IMR-90 (cell line): ENCODE measurements around the gene PMM1. TPM values are rescaled to one million over a fixed set of nuclear protein-coding genes. Genes with fewer than 3 reads are reported as not detected.

Experiments
- ATAC-seq: fragments of 200-7000 bp; cut with Tn5 transposase; 2 replicates; pipeline ENCODE4 v1.9.1; 2020; ENCODE audit warnings: low read depth, mild to moderate bottlenecking, moderate library complexity
- BruUV-seq: library from RNA; stranded (reverse); fragments of 400-500 nt; replicated peaks from 2 replicates; lab custom pipeline; 2021; lab: Mats Ljungman, UMichigan
- CTCF ChIA-PET: fragments of 300-600 bp; formaldehyde crosslinking; extraction: SDS; loops from one replicate; lab custom pipeline; 2021; ENCODE audit warnings: antibody characterized with exemption; lab: Yijun Ruan, JAX
- POLR2A ChIA-PET: fragments of 300-600 bp; sonication (Branson Sonifier 250); formaldehyde crosslinking; loops from one replicate; lab custom pipeline; 2022; ENCODE audit warnings: antibody characterized with exemption; ENCODE audit not compliant: unreplicated experiment; lab: Charles Lee
- DNase-seq: peaks from one replicate; pipeline ENCODE4 v3.0.0; 2013
- H2AFZ ChIP-seq: replicated peaks from 2 replicates; pipeline ENCODE3; 2013; ENCODE audit warnings: low read length, mild to moderate bottlenecking; ENCODE audit not compliant: poor library complexity
- H2AK5ac ChIP-seq: 2 replicates; pipeline ENCODE4 v1.6.1; 2013; ENCODE audit warnings: low read depth, low read length, inconsistent platforms
- H2AK9ac ChIP-seq: replicated peaks from 2 replicates; pipeline ENCODE3; 2013; ENCODE audit warnings: mild to moderate bottlenecking, low read depth, low read length, moderate library complexity; ENCODE audit not compliant: poor library complexity
- H2BK120ac ChIP-seq: 2 replicates; pipeline ENCODE4 v1.6.1; 2013; ENCODE audit warnings: low read depth, low read length, inconsistent platforms
- H2BK15ac ChIP-seq: 3 replicates; pipeline ENCODE4 v1.6.1; 2013; ENCODE audit warnings: low read depth, low read length, inconsistent platforms
- H2BK20ac ChIP-seq: 2 replicates; pipeline ENCODE4 v1.6.1; 2013; ENCODE audit warnings: low read depth, mild to moderate bottlenecking, inconsistent platforms, low read length, moderate library complexity
- H2BK5ac ChIP-seq: 2 replicates; pipeline ENCODE4 v1.6.1; 2013; ENCODE audit warnings: mild to moderate bottlenecking, low read depth, low read length, inconsistent platforms; ENCODE audit not compliant: poor library complexity, severe bottlenecking
- H3K14ac ChIP-seq: replicated peaks from 2 replicates; pipeline ENCODE4 v1.6.1; 2013; ENCODE audit warnings: low read depth, low read length, inconsistent platforms
- H3K18ac ChIP-seq: 2 replicates; pipeline ENCODE4 v1.6.1; 2013; ENCODE audit warnings: low read depth, low read length, control low read depth
- H3K23ac ChIP-seq: 2 replicates; pipeline ENCODE4 v1.6.1; 2013; ENCODE audit warnings: low read depth, low read length, inconsistent platforms
- H3K27ac ChIP-seq: 2 replicates; pipeline ENCODE4 v1.5.1; 2013; ENCODE audit warnings: mild to moderate bottlenecking, control low read depth, low read length; ENCODE audit not compliant: insufficient read depth
- H3K27me3 ChIP-seq: 2 replicates; pipeline ENCODE4 v1.6.1; 2013; ENCODE audit warnings: low read length; ENCODE audit not compliant: control insufficient read depth, insufficient read depth
- H3K36me3 ChIP-seq: 2 replicates; pipeline ENCODE4 v1.6.1; 2013; ENCODE audit warnings: low read length, mixed read lengths; ENCODE audit not compliant: control insufficient read depth, insufficient read depth
- H3K4ac ChIP-seq: 2 replicates; pipeline ENCODE4 v1.6.1; 2013; ENCODE audit warnings: low read depth, low read length, inconsistent platforms
- H3K4me1 ChIP-seq: 2 replicates; pipeline ENCODE4 v1.6.1; 2013; ENCODE audit warnings: low read length, mixed read lengths; ENCODE audit not compliant: control insufficient read depth, insufficient read depth
- H3K4me2 ChIP-seq: 2 replicates; pipeline ENCODE4 v1.6.1; 2013; ENCODE audit warnings: low read depth, mild to moderate bottlenecking, control low read depth, low read length, moderate library complexity
- H3K4me3 ChIP-seq: 2 replicates; pipeline ENCODE4 v1.5.1; 2013; ENCODE audit warnings: low read depth, mild to moderate bottlenecking, control low read depth, low read length, moderate library complexity; ENCODE audit not compliant: insufficient read depth
- H3K56ac ChIP-seq: 2 replicates; pipeline ENCODE4 v1.6.1; 2013; ENCODE audit warnings: low read length, inconsistent platforms; ENCODE audit not compliant: insufficient read depth; ENCODE audit errors: extremely low read depth
- H3K79me1 ChIP-seq, 2 experiments: 2 replicates each; pipeline ENCODE4 v1.6.1; 2013; ENCODE audit warnings: low read length in 2 of 2, inconsistent platforms in 1 of 2, low read depth in 1 of 2
- H3K9ac ChIP-seq: 2 replicates; pipeline ENCODE4 v1.6.1; 2013; ENCODE audit warnings: low read depth, low read length, control low read depth
- H3K9me1 ChIP-seq: 2 replicates; pipeline ENCODE4 v1.6.1; 2013; ENCODE audit warnings: low read length, inconsistent platforms; ENCODE audit not compliant: insufficient read depth
- H3K9me3 ChIP-seq: 2 replicates; pipeline ENCODE4 v1.6.1; 2013; ENCODE audit warnings: low read length; ENCODE audit not compliant: control insufficient read depth, insufficient read depth
- H4K20me1 ChIP-seq: 2 replicates; pipeline ENCODE4 v1.6.1; 2013; ENCODE audit warnings: low read length, inconsistent platforms; ENCODE audit not compliant: insufficient read depth
- H4K5ac ChIP-seq: 2 replicates; pipeline ENCODE4 v1.6.1; 2013; ENCODE audit warnings: mild to moderate bottlenecking, low read depth, low read length, control low read depth
- H4K8ac ChIP-seq, 2 experiments: 2 replicates each; pipeline ENCODE4 v1.6.1; 2013; ENCODE audit warnings: low read depth in 2 of 2, low read length in 2 of 2, control low read depth in 1 of 2, inconsistent platforms in 1 of 2
- H4K91ac ChIP-seq: 2 replicates; pipeline ENCODE4 v1.6.1; 2013; ENCODE audit warnings: low read depth, low read length, inconsistent platforms; ENCODE audit not compliant: insufficient read depth
- BHLHE40 ChIP-seq: fragments of 150-350 bp; IDR thresholded peaks from 2 replicates; pipeline ENCODE4 v1.6.1; 2016; ENCODE audit warnings: mild to moderate bottlenecking, low read depth, low read length
- CEBPB ChIP-seq: IDR thresholded peaks from 2 replicates; pipeline ENCODE4 v1.6.1; 2012; ENCODE audit warnings: low read depth, low read length, improper control_type of control experiment
- CHD1 ChIP-seq: IDR thresholded peaks from 2 replicates; pipeline ENCODE4 v1.6.1; 2012; ENCODE audit warnings: low read depth, low read length, improper control_type of control experiment
- ELK1 ChIP-seq: fragments of 150-350 bp; IDR thresholded peaks from 2 replicates; pipeline ENCODE4 v1.6.1; 2016; ENCODE audit warnings: low read depth, mild to moderate bottlenecking, low read length, moderate library complexity, borderline replicate concordance
- FOS ChIP-seq: fragments of 150-350 bp; IDR thresholded peaks from 2 replicates; pipeline ENCODE4 v1.6.1; 2016; ENCODE audit warnings: low read depth, low read length
- MAFK ChIP-seq: IDR thresholded peaks from 2 replicates; pipeline ENCODE4 v1.6.1; 2012; ENCODE audit warnings: low read depth, low read length, improper control_type of control experiment
- MAZ ChIP-seq: IDR thresholded peaks from 2 replicates; pipeline ENCODE4 v1.6.1; 2012; ENCODE audit warnings: low read depth, mild to moderate bottlenecking, low read length, improper control_type of control experiment, moderate library complexity, borderline replicate concordance
- MXI1 ChIP-seq: IDR thresholded peaks from 2 replicates; pipeline ENCODE4 v1.6.1; 2012; ENCODE audit warnings: low read depth, mild to moderate bottlenecking, low read length, moderate library complexity, borderline replicate concordance
- NFE2L2 ChIP-seq: fragments of 150-350 bp; IDR thresholded peaks from 2 replicates; pipeline ENCODE4 v1.6.1; 2016; ENCODE audit warnings: low read depth, mild to moderate bottlenecking, low read length
- POLR2A ChIP-seq: IDR thresholded peaks from 2 replicates; pipeline ENCODE4 v1.6.1; 2012; ENCODE audit warnings: mild to moderate bottlenecking, low read depth, low read length
- RAD21 ChIP-seq: IDR thresholded peaks from 2 replicates; pipeline ENCODE4 v1.6.1; 2012; ENCODE audit warnings: low read length, improper control_type of control experiment
- RCOR1 ChIP-seq: IDR thresholded peaks from 2 replicates; pipeline ENCODE4 v1.6.1; 2012; ENCODE audit warnings: mild to moderate bottlenecking, low read length, improper control_type of control experiment; ENCODE audit not compliant: insufficient replicate concordance
- RFX5 ChIP-seq: IDR thresholded peaks from 2 replicates; pipeline ENCODE4 v1.8.0; 2012; ENCODE audit warnings: low read depth, mild to moderate bottlenecking, low read length, moderate library complexity
- SMC3 ChIP-seq: fragments of 150-350 bp; IDR thresholded peaks from 2 replicates; pipeline ENCODE4 v1.6.1; 2016; ENCODE audit warnings: low read depth, mild to moderate bottlenecking, antibody characterized with exemption, low read length, moderate library complexity
- USF2 ChIP-seq: fragments of 150-350 bp; IDR thresholded peaks from 2 replicates; pipeline ENCODE4 v1.6.1; 2017; ENCODE audit warnings: mild to moderate bottlenecking, antibody characterized with exemption, low read length, low read depth
- WGBS, 2 experiments: methylation state at CpG; one replicate each; pipeline versions ENCODE4 v1.1.5 to v1.1.7; 2013; ENCODE audit warnings: missing lambda C conversion rate in 2 of 2; ENCODE audit not compliant: insufficient read length in 1 of 2; ENCODE audit errors: extremely low coverage in 2 of 2; 5-methylcytosine and 5-hydroxymethylcytosine counted together
- dilution Hi-C: fragments of 300-500 bp; cut with HindIII; formaldehyde crosslinking; loops from one replicate; pipeline ENCODE4 v1.14.3; 2018; ENCODE audit warnings: low sequenced_read_pairs; ENCODE audit not compliant: unreplicated experiment
- in situ Hi-C: fragments of 300-500 bp; cut with MboI; formaldehyde crosslinking; loops from 3 replicates; pipeline ENCODE4 v1.14.3; 2019; ENCODE audit warnings: low sequenced_read_pairs, inconsistent platforms, mixed read lengths
- intact Hi-C: fragments of 100-400 bp; cut with micrococcal nuclease; formaldehyde crosslinking; loops from 2 replicates; pipeline ENCODE4 v1.10.0; 2022
- polyA plus RNA-seq, 3 experiments: library from polyadenylated mRNA; depleted of rRNA; stranded (reverse); fragments of >200 nt; gene quantifications; 2 replicates each; pipeline ENCODE4 v1.2.3, GENCODE V29; 2012; ENCODE audit warnings: low replicate concordance in 1 of 3
- total RNA-seq: library from RNA; depleted of rRNA; stranded (reverse); fragments of >200 nt; gene quantifications from 2 replicates; pipeline ENCODE4 v1.2.3, GENCODE V29; 2012
- TF ChIP-seq, protein P1 (sequence below): conservative IDR thresholded peaks from 2 replicates; pipeline ENCODE4 v1.5.1; 2012; ENCODE audit warnings: mild to moderate bottlenecking, low read depth, low read length, improper control_type of control experiment

Gene PMM1
- total and polyA plus RNA-seq, 2 of the 4 experiments (the other 2 are of a cell fraction): 22.8 to 92.8 TPM

DNA sequence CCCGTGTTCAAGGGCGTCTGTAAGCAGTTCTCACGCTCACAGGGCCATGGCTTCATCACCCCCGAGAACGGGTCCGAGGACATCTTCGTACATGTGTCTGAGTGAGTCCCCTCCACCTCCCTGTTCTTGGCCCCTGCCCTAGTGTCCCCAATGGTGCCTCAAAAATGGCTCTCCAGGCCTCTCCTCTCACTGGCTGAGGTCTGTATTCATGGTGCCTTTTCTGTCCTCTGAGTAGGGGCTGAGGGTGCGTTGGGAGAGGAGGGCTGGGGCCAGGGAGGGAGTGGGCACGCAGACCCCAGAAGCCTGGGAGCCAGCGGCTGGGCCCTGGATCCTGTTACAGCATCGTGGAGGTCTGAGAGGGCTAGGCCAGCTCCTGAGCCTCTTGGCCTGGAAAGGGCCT lies 16.0 kb downstream of the PMM1 start:
- WGBS, 2 experiments: 100% methylated on average over 5 of the region's 11 CpGs; no CpG with 5 or more reads in 1 of the 2 experiments
- Histone ChIP-seq H2AK5ac (no peak overlapping the region), H2BK5ac (no peak overlapping the region), H2AK9ac (peak overlapping the region; percentile 76), H3K4me3 (no peak overlapping the region), H3K4me2 (no peak overlapping the region), H4K5ac (no peak overlapping the region), H3K79me1 (peaks cover 0 to 41% of the 10 kb centered on the region in 2 experiments; a peak in 3 of 4 replicates), H3K27me3 (no peaks in the 10 kb centered on the region), H3K9ac (no peak overlapping the region), H3K56ac (no peak overlapping the region), H3K18ac (no peak overlapping the region), H4K91ac (no peak overlapping the region), H3K23ac (no peak overlapping the region), H3K14ac (no peak overlapping the region), H2BK120ac (no peak overlapping the region), H2BK20ac (no peak overlapping the region), H3K9me3 (no peaks in the 10 kb centered on the region), H2AFZ (peak overlapping the region; percentile 23), H4K20me1 (no peaks in the 10 kb centered on the region; the same call in none of the 2 replicates), H2BK15ac (no peak overlapping the region), H4K8ac (no peak overlapping the region), H3K9me1 (no peaks in the 10 kb centered on the region; the same call in 1 of the 2 replicates), H3K4me1 (peaks cover 7% of the 10 kb centered on the region; the same call in 1 of the 2 replicates), H3K4ac (no peak overlapping the region), H3K27ac (no peak overlapping the region), H3K36me3 (peaks cover 62% of the 10 kb centered on the region)
- dilution Hi-C loops: no loop called here
- ATAC-seq (no peak), DNase-seq (no peak)
- in situ Hi-C loops: no loop called here
- intact Hi-C loops: no loop called here
- ChIA-PET POLR2A (no interaction called here), CTCF (no interaction called here)
- BruUV-seq: no TSS peak
- TF ChIP-seq NFE2L2 (no peak), POLR2A (no peak), BHLHE40 (no peak), USF2 (no peak), RFX5 (no peak), CEBPB (no peak), ELK1 (no peak), SMC3 (no peak), FOS (no peak), MAZ (no peak), CHD1 (no peak), RCOR1 (no peak), RAD21 (no peak), MAFK (no peak), MXI1 (no peak)
- TF ChIP-seq, protein P1, sequence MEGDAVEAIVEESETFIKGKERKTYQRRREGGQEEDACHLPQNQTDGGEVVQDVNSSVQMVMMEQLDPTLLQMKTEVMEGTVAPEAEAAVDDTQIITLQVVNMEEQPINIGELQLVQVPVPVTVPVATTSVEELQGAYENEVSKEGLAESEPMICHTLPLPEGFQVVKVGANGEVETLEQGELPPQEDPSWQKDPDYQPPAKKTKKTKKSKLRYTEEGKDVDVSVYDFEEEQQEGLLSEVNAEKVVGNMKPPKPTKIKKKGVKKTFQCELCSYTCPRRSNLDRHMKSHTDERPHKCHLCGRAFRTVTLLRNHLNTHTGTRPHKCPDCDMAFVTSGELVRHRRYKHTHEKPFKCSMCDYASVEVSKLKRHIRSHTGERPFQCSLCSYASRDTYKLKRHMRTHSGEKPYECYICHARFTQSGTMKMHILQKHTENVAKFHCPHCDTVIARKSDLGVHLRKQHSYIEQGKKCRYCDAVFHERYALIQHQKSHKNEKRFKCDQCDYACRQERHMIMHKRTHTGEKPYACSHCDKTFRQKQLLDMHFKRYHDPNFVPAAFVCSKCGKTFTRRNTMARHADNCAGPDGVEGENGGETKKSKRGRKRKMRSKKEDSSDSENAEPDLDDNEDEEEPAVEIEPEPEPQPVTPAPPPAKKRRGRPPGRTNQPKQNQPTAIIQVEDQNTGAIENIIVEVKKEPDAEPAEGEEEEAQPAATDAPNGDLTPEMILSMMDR: no peak
